Endothelial cell of umbilical vein (primary cell): ENCODE measurements around the gene CCDC73. TPM values are rescaled to one million over a fixed set of nuclear protein-coding genes. Genes with fewer than 3 reads are reported as not detected.

Experiments used
- BruUV-seq: library from RNA; stranded (reverse); fragments of 400-500 nt; replicated peaks from 2 replicates; lab custom pipeline; 2021; lab: Mats Ljungman, UMichigan
- CTCF ChIA-PET: fragments of 300-600, 350-600 bp; sonication (Branson Sonifier 250); formaldehyde crosslinking; loops from one replicate; lab custom pipeline; 2021; ENCODE audit warnings: antibody characterized with exemption, inconsistent platforms; lab: Charles Lee
- POLR2A ChIA-PET: fragments of 300-600, 350-600 bp; sonication (Branson Sonifier 250); formaldehyde crosslinking; loops from one replicate; lab custom pipeline; 2021; ENCODE audit warnings: antibody characterized with exemption, inconsistent platforms; lab: Charles Lee
- DNase-seq: peaks from one replicate; pipeline ENCODE4 v3.0.0-alpha.2; 2011; ENCODE audit warnings: low read depth, low spot score
- FAIRE-seq: peaks from 2 replicates; lab custom pipeline; 2011; peaks lifted over from hg19 to GRCh38; lab: Jason Lieb, UNC
- H2AFZ ChIP-seq: 2 replicates; pipeline ENCODE4 v1.6.0; 2012; ENCODE audit warnings: low read depth, low read length, control low read depth, inconsistent platforms
- H3K27ac ChIP-seq: 2 replicates; pipeline ENCODE4 v1.5.1; 2011; ENCODE audit warnings: low read depth, mild to moderate bottlenecking, control low read depth, low read length, moderate library complexity; ENCODE audit not compliant: insufficient read depth
- H3K27me3 ChIP-seq, 2 experiments: 2 replicates each; pipeline versions ENCODE4 v1.6.0 to v1.6.1; 2011; ENCODE audit warnings: low read length in 2 of 2, mixed read lengths in 1 of 2; ENCODE audit not compliant: control insufficient read depth in 2 of 2, insufficient read depth in 2 of 2
- H3K36me3 ChIP-seq, 2 experiments: 2 replicates in 1 of 2; 3 replicates in 1 of 2; pipeline ENCODE4 v1.5.1; 2011; ENCODE audit warnings: low read length in 2 of 2, mild to moderate bottlenecking in 1 of 2, moderate library complexity in 1 of 2; ENCODE audit not compliant: control insufficient read depth in 2 of 2, insufficient read depth in 2 of 2; ENCODE audit errors: extremely low read depth in 1 of 2
- H3K4me1 ChIP-seq: 3 replicates; pipeline ENCODE4 v1.5.1; 2011; ENCODE audit warnings: mild to moderate bottlenecking, low read length; ENCODE audit not compliant: control insufficient read depth, insufficient read depth; ENCODE audit errors: extremely low read depth
- H3K4me2 ChIP-seq: 2 replicates; pipeline ENCODE4 v1.6.1; 2011; ENCODE audit warnings: low read length, control low read depth, mixed read lengths; ENCODE audit not compliant: insufficient read depth
- H3K4me3 ChIP-seq, 3 experiments: fragments of 200-600 bp in 1 of 3; sonication (generic), shearing (Covaris generic) in 1 of 3; replicated peaks in 1 of 3; 2 replicates each; pipeline ENCODE4 v1.5.1; 2011 to 2016; ENCODE audit warnings: control low read depth in 3 of 3, low read length in 3 of 3, mild to moderate bottlenecking in 2 of 3, inconsistent platforms in 1 of 3, low read depth in 1 of 3, moderate library complexity in 1 of 3; ENCODE audit not compliant: insufficient read depth in 1 of 3
- H3K79me2 ChIP-seq: 2 replicates; pipeline ENCODE4 v1.6.0; 2012; ENCODE audit warnings: low read length, inconsistent platforms; ENCODE audit not compliant: control insufficient read depth, insufficient read depth
- H3K9ac ChIP-seq: replicated peaks from 2 replicates; pipeline ENCODE3; 2011; ENCODE audit warnings: low read length, control low read depth; ENCODE audit not compliant: insufficient read depth; ENCODE audit errors: extremely low read depth
- H3K9me1 ChIP-seq: replicated peaks from 3 replicates; pipeline ENCODE4 v1.6.0; 2011; ENCODE audit warnings: mild to moderate bottlenecking, low read length; ENCODE audit not compliant: control insufficient read depth, insufficient read depth; ENCODE audit errors: extremely low read depth
- H3K9me3 ChIP-seq: replicated peaks from 2 replicates; pipeline ENCODE4 v1.5.1; 2012; ENCODE audit warnings: low read length, inconsistent platforms; ENCODE audit not compliant: control insufficient read depth, insufficient read depth
- H4K20me1 ChIP-seq: replicated peaks from 2 replicates; pipeline ENCODE3; 2011; ENCODE audit warnings: mild to moderate bottlenecking, low read length; ENCODE audit not compliant: control insufficient read depth, insufficient read depth; ENCODE audit errors: extremely low read depth
- CTCF ChIP-seq, 2 donors: IDR thresholded peaks; 1 replicate in 1 of 2; 2 replicates in 1 of 2; pipeline ENCODE4 v1.5.1; 2011; ENCODE audit warnings: low read length in 2 of 2, mild to moderate bottlenecking in 2 of 2, moderate library complexity in 2 of 2, control low read depth in 1 of 2, inconsistent platforms in 1 of 2, low read depth in 1 of 2; ENCODE audit not compliant: insufficient read depth in 1 of 2; ENCODE audit errors: extremely low read depth in 1 of 2
- EZH2 ChIP-seq: IDR thresholded peaks from 2 replicates; pipeline ENCODE4 v1.6.1; 2012; ENCODE audit warnings: borderline replicate concordance, low read depth, mild to moderate bottlenecking, moderate library complexity, low read length, inconsistent platforms; ENCODE audit not compliant: severe bottlenecking
- FOS ChIP-seq: IDR thresholded peaks from 2 replicates; pipeline ENCODE4 v1.6.1; 2011; ENCODE audit warnings: mild to moderate bottlenecking, low read length, moderate library complexity, borderline replicate concordance; ENCODE audit not compliant: insufficient read depth
- GATA2 ChIP-seq: IDR thresholded peaks from 2 replicates; pipeline ENCODE4 v1.7.0; 2011; ENCODE audit warnings: low read depth, mild to moderate bottlenecking, moderate library complexity, mixed read lengths, low read length; ENCODE audit not compliant: insufficient read length, insufficient read depth
- JUN ChIP-seq: IDR thresholded peaks from 2 replicates; pipeline ENCODE4 v1.6.1; 2011; ENCODE audit warnings: borderline replicate concordance, low read depth; ENCODE audit not compliant: insufficient read length, insufficient read depth
- MYC ChIP-seq: IDR thresholded peaks from one replicate; pipeline ENCODE4 v1.6.1; 2011; ENCODE audit warnings: mild to moderate bottlenecking, low read depth, low read length
- POLR2A ChIP-seq: IDR thresholded peaks from 2 replicates; pipeline ENCODE4 v1.6.1; 2012; ENCODE audit warnings: low read depth, mild to moderate bottlenecking, control low read depth, low read length
- POLR2AphosphoS5 ChIP-seq: IDR thresholded peaks from 2 replicates; pipeline ENCODE4 v1.6.1; 2012; ENCODE audit warnings: low read depth, mild to moderate bottlenecking, control low read depth, low read length, moderate library complexity; ENCODE audit not compliant: insufficient read depth
- dilution Hi-C: fragments of 300-500 bp; cut with MboI; formaldehyde crosslinking; loops from one replicate; pipeline ENCODE4 v1.15.0; 2019; ENCODE audit warnings: low sequenced_read_pairs; ENCODE audit not compliant: extremely low pct_ligation_motif_present
- intact Hi-C: fragments of 100-400 bp; cut with micrococcal nuclease; formaldehyde crosslinking; loops from one replicate; pipeline ENCODE4 v1.10.0; 2022
- polyA plus RNA-seq, 4 experiments: library from polyadenylated mRNA; depleted of rRNA in 3 of 4; stranded (reverse) in 3 of 4; unstranded in 1 of 4; fragments of >200 nt; gene quantifications; 2 replicates each; pipeline versions ENCODE4 v1.2.1 to v1.2.3, GENCODE V29; 2011 to 2012; ENCODE audit warnings: missing spikeins in 1 of 4
- total RNA-seq: library from RNA; stranded (reverse); gene quantifications from 2 replicates; pipeline ENCODE4 v1.2.3, GENCODE V29; 2021
- TF ChIP-seq, protein P1 (sequence below): IDR thresholded peaks from 2 replicates; pipeline ENCODE4 v1.6.1; 2011; ENCODE audit not compliant: insufficient read depth, insufficient read length

CCDC73 gene
- total and polyA plus RNA-seq, 2 donors (not counting 3 experiments of a cell fraction or from before 2014, with no cell fraction given) = not detected

DNA sequence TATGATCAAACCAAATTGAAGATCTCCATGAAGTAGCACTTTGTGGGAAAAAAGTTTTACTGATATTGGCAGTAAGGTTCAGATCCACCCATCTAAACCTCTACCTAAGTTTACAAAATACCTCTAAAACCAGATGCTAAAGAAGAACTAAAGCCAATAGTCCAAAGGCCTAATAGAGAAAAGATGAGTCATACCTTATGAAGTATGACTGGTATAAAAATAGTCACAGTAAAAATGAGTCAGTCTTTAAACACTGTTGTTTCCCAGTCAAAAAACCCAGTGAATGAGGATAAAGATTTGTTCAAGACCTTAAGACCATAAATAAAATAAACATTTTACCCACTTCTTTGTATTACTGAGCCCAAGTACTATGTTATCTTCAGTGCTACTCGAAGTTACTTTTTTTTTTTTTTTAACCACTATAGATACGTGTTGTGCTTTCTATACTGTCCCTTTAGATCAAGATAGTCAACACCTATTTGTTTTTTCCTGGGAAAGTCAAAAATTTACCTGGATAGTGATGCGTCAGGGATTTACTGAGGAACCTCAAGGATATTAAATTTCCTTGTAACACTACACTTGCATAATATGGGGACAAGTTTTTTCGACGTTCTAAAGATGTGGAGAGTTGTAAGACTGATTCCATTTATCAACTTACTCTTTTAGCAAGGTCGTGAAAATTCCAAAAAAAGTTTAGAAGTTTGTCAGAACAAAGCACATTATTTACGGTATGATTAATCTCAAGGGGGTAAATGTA lies 87.3 kb downstream of the CCDC73 start:
- Histone ChIP-seq H4K20me1 (no peaks in the 10 kb centered on the region), H3K27ac (no peak overlapping the region), H3K4me3 (no peak overlapping the region), H3K27me3 (no peaks in the 10 kb centered on the region), H3K4me1 (no peaks in the 10 kb centered on the region), H3K9me1 (no peaks in the 10 kb centered on the region), H3K4me2 (no peak overlapping the region), H2AFZ (no peak overlapping the region), H3K79me2 (no peaks in the 10 kb centered on the region), H3K9ac (no peak overlapping the region), H3K9me3 (no peaks in the 10 kb centered on the region), H3K36me3 (no peaks in the 10 kb centered on the region)
- ChIA-PET POLR2A (no interaction called here), CTCF (interaction anchor here (1.2 kb wide), 1 partner anchor 11 kb away, joined by 5 read pairs; no protein-coding TSS in a partner anchor)
- BruUV-seq = no TSS peak
- intact Hi-C loops = no loop called here
- TF ChIP-seq JUN (peak; percentile 81), POLR2A (no peak), FOS (peak; percentile 87)
- dilution Hi-C loops = no loop called here
- DNase-seq = peak; percentile 10
- FAIRE-seq = peak; percentile 35

DNA sequence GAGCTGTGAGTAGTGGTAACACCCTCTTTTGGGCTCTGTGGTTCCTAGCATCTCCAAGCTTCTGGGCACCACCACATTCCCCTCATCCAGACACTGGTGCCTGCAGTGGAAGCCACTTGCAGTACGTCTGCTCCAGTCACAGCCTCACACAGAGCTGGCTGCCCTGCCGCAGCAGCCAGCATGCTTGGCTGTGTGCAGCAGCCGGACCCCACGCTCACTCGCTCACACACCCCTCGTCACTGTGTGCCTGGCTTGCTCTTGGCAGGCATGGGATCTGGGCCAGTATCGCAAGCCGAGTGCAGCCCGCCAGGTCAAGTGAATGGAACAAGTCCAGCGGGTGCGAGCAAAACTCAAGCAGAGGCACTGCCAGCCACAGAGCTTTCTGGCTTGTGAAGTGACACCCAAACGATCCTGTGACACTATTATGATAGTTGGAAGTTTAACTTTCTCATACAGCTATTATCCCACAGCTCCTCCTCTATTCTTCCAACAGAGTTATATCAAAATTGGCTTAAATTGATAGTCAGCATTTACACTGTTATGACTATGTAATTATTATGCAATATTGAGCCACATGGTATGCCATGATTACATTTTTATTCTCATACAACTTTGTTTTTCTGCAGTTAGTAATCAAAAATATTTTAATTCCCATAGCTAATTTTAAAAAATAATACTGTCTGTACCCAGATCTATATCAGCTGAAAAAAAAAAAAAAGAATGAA lies 89.0 kb downstream of the CCDC73 start:
- H3K4me1 ChIP-seq = no peaks in the 10 kb centered on the region
- DNase-seq (no peak), FAIRE-seq (no peak)
- no peaks in the 10 kb centered on the region for H3K36me3 ChIP-seq
- H3K27ac ChIP-seq = no peak overlapping the region
- no peaks in the 10 kb centered on the region for H3K27me3 ChIP-seq
- H3K9me3 ChIP-seq = no peaks in the 10 kb centered on the region
- POLR2A ChIA-PET = no interaction called here
- CTCF ChIA-PET = interaction anchor here (1.2 kb wide), 1 partner anchor 10 kb away, joined by 5 read pairs; no protein-coding TSS in a partner anchor
- no peak overlapping the region for H2AFZ ChIP-seq
- no peak for TF ChIP-seq GATA2
- TF ChIP-seq MYC = no peak
- TF ChIP-seq POLR2A = no peak
- no peak for TF ChIP-seq JUN
- TF ChIP-seq EZH2 = no peak
- no peak for TF ChIP-seq CTCF (IDR thresholded peaks at IDR 0.05; ENCODE audit: extremely low read depth in 1 of 2, insufficient read depth in 1 of 2, low read depth in 1 of 2, low read length in 2 of 2)
- TF ChIP-seq, protein P1, sequence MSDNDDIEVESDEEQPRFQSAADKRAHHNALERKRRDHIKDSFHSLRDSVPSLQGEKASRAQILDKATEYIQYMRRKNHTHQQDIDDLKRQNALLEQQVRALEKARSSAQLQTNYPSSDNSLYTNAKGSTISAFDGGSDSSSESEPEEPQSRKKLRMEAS = no peak
- TF ChIP-seq POLR2AphosphoS5 = no peak
- no peak for TF ChIP-seq FOS
- no peaks in the 10 kb centered on the region for H3K79me2 ChIP-seq
- no TSS peak for BruUV-seq
- dilution Hi-C loops (no loop called here), intact Hi-C loops (no loop called here)
- no peak overlapping the region for H3K4me2 ChIP-seq
- H3K4me3 ChIP-seq = no peak overlapping the region
- no peaks in the 10 kb centered on the region for H3K9me1 ChIP-seq
- no peak overlapping the region for H3K9ac ChIP-seq
- H4K20me1 ChIP-seq = no peaks in the 10 kb centered on the region
